Uterus (tissue), 4 donors: ENCODE data around the gene SMG5. TPM values are rescaled to one million over a fixed set of nuclear protein-coding genes. Genes with fewer than 3 reads are reported as not detected.
"Not testable (repeated sequence)": the region's sequence is repeated elsewhere in the genome, so short reads cannot be mapped to it uniquely, and the experiment has no call there.

Experiments used
- DNase-seq, 2 donors: peaks; one replicate each; pipeline ENCODE4 v3.0.0-alpha.2; 2019 to 2020
- H3K27ac ChIP-seq, 2 donors: fragments of 200-600 bp; sonication (generic); 1 replicate in 1 of 2; 2 replicates in 1 of 2; pipeline ENCODE4 v1.5.1; 2016 to 2018
- H3K27me3 ChIP-seq, 2 donors: fragments of 200-600 bp; sonication (generic); one replicate each; pipeline ENCODE4 v1.5.1; 2018 to 2019; ENCODE audit warnings: control low read depth in 1 of 2
- H3K36me3 ChIP-seq, 2 donors: fragments of 200-600 bp; sonication (generic); one replicate each; pipeline ENCODE4 v1.5.1; 2019; ENCODE audit warnings: control low read depth in 1 of 2
- H3K4me1 ChIP-seq, 2 donors: fragments of 200-600 bp; sonication (generic); one replicate each; pipeline ENCODE4 v1.5.1; 2018 to 2019; ENCODE audit warnings: control low read depth in 1 of 2
- H3K4me3 ChIP-seq, 2 donors: fragments of 200-600 bp; sonication (generic); 1 replicate in 1 of 2; 2 replicates in 1 of 2; pipeline ENCODE4 v1.5.1; 2018 to 2019; ENCODE audit warnings: mild to moderate bottlenecking in 1 of 2
- H3K9me3 ChIP-seq, 2 donors: fragments of 200-600 bp; sonication (generic); one replicate each; pipeline ENCODE4 v1.5.1; 2019; ENCODE audit warnings: control low read depth in 1 of 2
- CTCF ChIP-seq, 4 experiments: fragments of 200-600 bp in 2 of 4; fragments of 450-650 bp in 2 of 4; sonication (generic) in 2 of 4; IDR thresholded peaks; one replicate each; pipeline ENCODE4 v1.5.1; 2016 to 2019; ENCODE audit warnings: antibody characterized with exemption in 4 of 4, mild to moderate bottlenecking in 2 of 4, moderate library complexity in 1 of 4
- POLR2A ChIP-seq, 2 donors: fragments of 450-650 bp; IDR thresholded peaks; one replicate each; pipeline ENCODE4 v1.6.1; 2016; ENCODE audit warnings: antibody characterized with exemption in 2 of 2, mild to moderate bottlenecking in 1 of 2, moderate library complexity in 1 of 2
- intact Hi-C: fragments of 100-400 bp; cut with DNase I; formaldehyde crosslinking; loops from one replicate; pipeline ENCODE4 v1.15.1; 2023; ENCODE audit warnings: low total_unique reads
- total RNA-seq, 4 donors: library from RNA; depleted of rRNA in 3 of 4; stranded (reverse); fragments of >200 nt in 3 of 4; gene quantifications; one replicate each; pipeline versions ENCODE4 v1.1.0 to v1.2.4, GENCODE V29; 2014 to 2023
- donor health status: DM: yes; HTN: yes; CAD: no.

Gene SMG5, protein sequence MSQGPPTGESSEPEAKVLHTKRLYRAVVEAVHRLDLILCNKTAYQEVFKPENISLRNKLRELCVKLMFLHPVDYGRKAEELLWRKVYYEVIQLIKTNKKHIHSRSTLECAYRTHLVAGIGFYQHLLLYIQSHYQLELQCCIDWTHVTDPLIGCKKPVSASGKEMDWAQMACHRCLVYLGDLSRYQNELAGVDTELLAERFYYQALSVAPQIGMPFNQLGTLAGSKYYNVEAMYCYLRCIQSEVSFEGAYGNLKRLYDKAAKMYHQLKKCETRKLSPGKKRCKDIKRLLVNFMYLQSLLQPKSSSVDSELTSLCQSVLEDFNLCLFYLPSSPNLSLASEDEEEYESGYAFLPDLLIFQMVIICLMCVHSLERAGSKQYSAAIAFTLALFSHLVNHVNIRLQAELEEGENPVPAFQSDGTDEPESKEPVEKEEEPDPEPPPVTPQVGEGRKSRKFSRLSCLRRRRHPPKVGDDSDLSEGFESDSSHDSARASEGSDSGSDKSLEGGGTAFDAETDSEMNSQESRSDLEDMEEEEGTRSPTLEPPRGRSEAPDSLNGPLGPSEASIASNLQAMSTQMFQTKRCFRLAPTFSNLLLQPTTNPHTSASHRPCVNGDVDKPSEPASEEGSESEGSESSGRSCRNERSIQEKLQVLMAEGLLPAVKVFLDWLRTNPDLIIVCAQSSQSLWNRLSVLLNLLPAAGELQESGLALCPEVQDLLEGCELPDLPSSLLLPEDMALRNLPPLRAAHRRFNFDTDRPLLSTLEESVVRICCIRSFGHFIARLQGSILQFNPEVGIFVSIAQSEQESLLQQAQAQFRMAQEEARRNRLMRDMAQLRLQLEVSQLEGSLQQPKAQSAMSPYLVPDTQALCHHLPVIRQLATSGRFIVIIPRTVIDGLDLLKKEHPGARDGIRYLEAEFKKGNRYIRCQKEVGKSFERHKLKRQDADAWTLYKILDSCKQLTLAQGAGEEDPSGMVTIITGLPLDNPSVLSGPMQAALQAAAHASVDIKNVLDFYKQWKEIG
- 10 to 100 TPM in 3 of 4 donors, 1 to 10 TPM in 1; 8.8 to 68.8 (median 39.0) TPM for total RNA-seq

- Histone ChIP-seq H3K36me3 (no peaks in the 10 kb centered on the region), H3K4me1 (peaks cover 0 to 7% of the 10 kb centered on the region in 2 donors), H3K27me3 (no peaks in the 10 kb centered on the region), H3K4me3 (peak within 1 kb of the TSS; percentile 98 to 99), H3K9me3 (no peaks in the 10 kb centered on the region), H3K27ac (peak within 1 kb of the TSS; percentile 92 to 93)
- TF ChIP-seq CTCF (IDR thresholded peaks at IDR 0.05), result peak in 1 of 4 experiments; percentile 21
- TF ChIP-seq POLR2A (IDR thresholded peaks at IDR 0.05), result peak; percentile 52 to 88
- intact Hi-C loops, result no loop called here
- peak; percentile 97 for DNase-seq
Observed at GRCh38 chr1:156282479-156283222, at the start of gene SMG5. SMG5 (minus strand) TSS chr1:156282825; CDS start chr1:156282680, 145 bp downstream.

DNA sequence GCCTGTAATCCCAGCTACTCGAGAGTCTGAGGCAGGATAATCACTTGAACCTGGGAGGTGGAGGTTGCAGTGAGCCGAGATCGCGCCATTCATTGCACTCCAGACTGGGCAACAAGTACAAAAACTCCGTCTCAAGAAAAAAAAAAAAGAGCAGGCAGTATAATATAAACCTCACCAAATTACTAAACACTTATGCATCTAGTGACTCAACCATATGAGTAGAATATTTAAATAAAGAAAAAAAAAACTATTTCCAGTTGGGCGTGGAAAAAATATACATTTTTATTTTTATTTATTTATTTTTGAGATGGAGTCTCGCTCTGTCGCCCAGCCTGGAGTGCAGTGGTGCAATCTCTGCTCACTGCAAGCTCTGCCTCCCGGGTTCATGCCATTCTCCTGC is 40.6 kb upstream of the SMG5 start:
- H3K36me3 ChIP-seq, H3K4me1 ChIP-seq, intact Hi-C loops, H3K4me3 ChIP-seq, H3K27ac ChIP-seq, DNase-seq, H3K9me3 ChIP-seq, H3K27me3 ChIP-seq: not testable (repeated sequence)

- Histone ChIP-seq H3K27ac (no peak overlapping the region), H3K9me3 (no peaks in the 10 kb centered on the region), H3K36me3 (no peaks in the 10 kb centered on the region), H3K27me3 (no peaks in the 10 kb centered on the region), H3K4me1 (no peaks in the 10 kb centered on the region), H3K4me3 (no peak overlapping the region)
- no peak for TF ChIP-seq CTCF (IDR thresholded peaks at IDR 0.05)
- no peak for TF ChIP-seq POLR2A (IDR thresholded peaks at IDR 0.05)
- intact Hi-C loops, result no loop called here
- no peak for DNase-seq
Observed at GRCh38 chr1:156320560-156320959, 37.9 kb upstream of the SMG5 start.

DNA sequence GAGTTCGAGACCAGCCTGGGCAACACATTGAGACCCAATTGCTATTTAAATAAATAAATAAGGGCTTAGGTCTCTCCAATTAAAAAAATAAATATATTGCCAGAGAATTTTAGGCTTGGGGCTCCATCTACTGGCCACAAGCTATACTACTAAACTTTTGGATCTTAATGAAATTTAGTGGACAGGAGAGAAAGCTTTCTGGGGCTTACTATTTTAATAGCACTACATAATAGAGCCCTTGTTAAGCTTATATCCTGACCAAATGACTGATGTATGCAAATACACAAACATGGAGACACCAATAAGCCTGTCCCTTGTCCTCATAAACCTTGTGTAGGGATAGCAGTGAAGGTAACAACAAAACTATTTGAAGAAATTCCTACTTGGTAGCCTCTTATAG is 37.0 kb upstream of the SMG5 start:
- DNase-seq, result no peak
- Histone ChIP-seq H3K36me3 (no peaks in the 10 kb centered on the region), H3K27ac (no peak overlapping the region), H3K4me1 (no peaks in the 10 kb centered on the region), H3K27me3 (no peaks in the 10 kb centered on the region), H3K9me3 (no peaks in the 10 kb centered on the region), H3K4me3 (no peak overlapping the region)
- TF ChIP-seq CTCF (IDR thresholded peaks at IDR 0.05), result peak in 2 of 4 experiments; percentile 9 to 24
- no peak for TF ChIP-seq POLR2A (IDR thresholded peaks at IDR 0.05)
- intact Hi-C loops, result no loop called here

- intact Hi-C loops, result no loop called here
- Histone ChIP-seq H3K27ac (no peak overlapping the region), H3K4me1 (no peaks in the 10 kb centered on the region), H3K4me3 (no peak overlapping the region), H3K36me3 (no peaks in the 10 kb centered on the region), H3K27me3 (no peaks in the 10 kb centered on the region), H3K9me3 (no peaks in the 10 kb centered on the region)
- TF ChIP-seq CTCF (IDR thresholded peaks at IDR 0.05) (no peak), POLR2A (IDR thresholded peaks at IDR 0.05) (no peak)
- DNase-seq, result no peak
Observed at GRCh38 chr1:156316909-156317308, 34.3 kb upstream of the SMG5 start.
